ENCODE measurements around the gene UBE2G1. TPM values are rescaled to one million over a fixed set of nuclear protein-coding genes. Genes with fewer than 3 reads are reported as not detected.

UBE2G1 gene
- total RNA-seq, 1 donor: 36.2 TPM

DNA sequence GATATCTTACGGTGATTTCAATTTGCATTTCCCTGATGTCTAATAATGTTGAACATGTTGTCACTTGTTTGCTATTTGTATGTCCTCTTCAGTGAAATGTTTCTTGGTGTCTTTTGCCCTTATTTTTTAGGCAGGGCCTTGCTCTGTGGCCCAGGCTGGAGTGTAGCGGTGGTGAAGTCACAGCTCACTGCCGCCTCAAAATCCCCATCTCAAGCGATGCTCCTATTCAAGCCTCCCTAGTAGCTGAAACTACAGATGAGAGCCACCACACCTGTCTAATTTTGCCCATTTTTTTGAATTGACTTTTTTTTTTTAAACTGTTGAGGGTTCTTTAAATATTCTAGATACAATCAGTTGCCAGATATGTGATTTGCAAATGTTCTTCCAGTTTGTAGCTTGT, 8.3 kb downstream of the UBE2G1 start:
- Histone ChIP-seq H3K79me2 (ENCODE audit: insufficient read depth, low read length) (peaks cover 99% of the 10 kb centered on the region), H3K9me3 (ENCODE audit: low read depth, low read length) (no peaks in the 10 kb centered on the region), H3K27me3 (ENCODE audit: insufficient read depth, low read length) (no peaks in the 10 kb centered on the region), H3K4me3 (ENCODE audit: insufficient read depth, low read length) (no peak overlapping the region), H4K20me1 (ENCODE audit: insufficient read depth, low read length) (peaks cover 62% of the 10 kb centered on the region), H3K36me3 (ENCODE audit: insufficient read depth, low read length) (no peaks in the 10 kb centered on the region), H2AFZ (ENCODE audit: low read length) (no peak overlapping the region), H3K4me1 (ENCODE audit: insufficient read depth, low read length) (no peaks in the 10 kb centered on the region), H3K27ac (ENCODE audit: low read depth, low read length) (no peak overlapping the region), H3K4me2 (ENCODE audit: insufficient read depth, low read length) (no peak overlapping the region)
- DNase-seq (ENCODE audit: insufficient read length, low spot score, missing footprints): no peak
- TF ChIP-seq, protein P1, sequence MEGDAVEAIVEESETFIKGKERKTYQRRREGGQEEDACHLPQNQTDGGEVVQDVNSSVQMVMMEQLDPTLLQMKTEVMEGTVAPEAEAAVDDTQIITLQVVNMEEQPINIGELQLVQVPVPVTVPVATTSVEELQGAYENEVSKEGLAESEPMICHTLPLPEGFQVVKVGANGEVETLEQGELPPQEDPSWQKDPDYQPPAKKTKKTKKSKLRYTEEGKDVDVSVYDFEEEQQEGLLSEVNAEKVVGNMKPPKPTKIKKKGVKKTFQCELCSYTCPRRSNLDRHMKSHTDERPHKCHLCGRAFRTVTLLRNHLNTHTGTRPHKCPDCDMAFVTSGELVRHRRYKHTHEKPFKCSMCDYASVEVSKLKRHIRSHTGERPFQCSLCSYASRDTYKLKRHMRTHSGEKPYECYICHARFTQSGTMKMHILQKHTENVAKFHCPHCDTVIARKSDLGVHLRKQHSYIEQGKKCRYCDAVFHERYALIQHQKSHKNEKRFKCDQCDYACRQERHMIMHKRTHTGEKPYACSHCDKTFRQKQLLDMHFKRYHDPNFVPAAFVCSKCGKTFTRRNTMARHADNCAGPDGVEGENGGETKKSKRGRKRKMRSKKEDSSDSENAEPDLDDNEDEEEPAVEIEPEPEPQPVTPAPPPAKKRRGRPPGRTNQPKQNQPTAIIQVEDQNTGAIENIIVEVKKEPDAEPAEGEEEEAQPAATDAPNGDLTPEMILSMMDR (IDR thresholded peaks at IDR 0.05; ENCODE audit: extremely low read depth, low read depth, low read length): no peak

DNA sequence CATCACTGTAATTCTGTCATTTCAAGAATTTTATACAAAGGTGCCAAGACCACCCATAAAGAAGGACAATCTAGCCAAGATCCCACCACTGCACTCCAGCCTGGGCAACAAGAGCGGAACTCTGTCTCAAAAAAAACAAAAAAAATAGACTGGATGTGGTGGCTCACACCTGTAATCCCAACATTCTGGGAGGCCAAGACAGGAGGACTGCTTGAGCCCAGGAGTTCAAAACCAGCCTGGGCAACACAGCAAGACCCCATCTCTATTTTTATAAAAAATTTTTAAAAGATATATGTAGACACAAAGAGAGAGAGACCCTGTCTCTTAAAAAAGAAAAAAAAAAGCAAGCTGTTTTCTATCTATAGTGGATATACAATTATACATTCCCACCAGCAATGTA, 8.8 kb downstream of the UBE2G1 start:
- H3K27ac ChIP-seq (ENCODE audit: low read depth, low read length): no peak overlapping the region
- peaks cover 57% of the 10 kb centered on the region for H4K20me1 ChIP-seq (ENCODE audit: insufficient read depth, low read length)
- TF ChIP-seq, protein P1 (IDR thresholded peaks at IDR 0.05; ENCODE audit: extremely low read depth, low read depth, low read length): no peak
- H3K79me2 ChIP-seq (ENCODE audit: insufficient read depth, low read length): peaks cover 99% of the 10 kb centered on the region
- no peaks in the 10 kb centered on the region for H3K4me1 ChIP-seq (ENCODE audit: insufficient read depth, low read length)
- no peaks in the 10 kb centered on the region for H3K9me3 ChIP-seq (ENCODE audit: low read depth, low read length)
- DNase-seq (ENCODE audit: insufficient read length, low spot score, missing footprints): no peak
- H3K36me3 ChIP-seq (ENCODE audit: insufficient read depth, low read length): no peaks in the 10 kb centered on the region
- H2AFZ ChIP-seq (ENCODE audit: low read length): no peak overlapping the region
- no peaks in the 10 kb centered on the region for H3K27me3 ChIP-seq (ENCODE audit: insufficient read depth, low read length)
- no peak overlapping the region for H3K4me3 ChIP-seq (ENCODE audit: insufficient read depth, low read length)
- no peak overlapping the region for H3K4me2 ChIP-seq (ENCODE audit: insufficient read depth, low read length)

DNA sequence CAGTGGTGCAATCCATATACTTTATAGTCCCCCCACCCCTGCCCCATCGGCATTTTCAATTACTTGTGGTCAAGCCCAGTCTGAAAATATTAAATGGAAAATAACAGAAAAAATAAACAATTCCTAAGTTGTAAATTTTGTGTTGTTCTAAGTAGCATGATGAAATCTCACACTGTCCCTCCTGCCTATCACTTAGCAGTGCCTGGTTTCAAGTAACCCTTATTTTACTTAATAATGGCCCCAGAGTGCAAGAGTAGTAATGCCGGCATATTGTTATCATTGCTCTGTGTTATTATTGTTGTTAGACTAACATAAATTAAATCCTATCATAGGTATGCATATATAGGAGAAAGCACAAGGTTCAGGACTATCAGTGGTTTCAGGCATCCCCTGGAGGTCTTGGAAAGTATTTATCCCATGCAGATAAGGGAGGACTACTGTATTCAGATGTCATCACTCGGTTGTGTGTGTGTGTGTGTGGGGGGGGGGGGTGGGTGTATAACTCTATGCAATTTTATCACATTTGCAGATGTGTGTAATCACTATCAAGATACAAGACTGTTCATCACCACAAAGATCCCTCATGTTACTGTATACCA, 9.3 kb downstream of the UBE2G1 start:
- no peak overlapping the region for H2AFZ ChIP-seq (ENCODE audit: low read length)
- DNase-seq (ENCODE audit: insufficient read length, low spot score, missing footprints): no peak
- H3K27ac ChIP-seq (ENCODE audit: low read depth, low read length): no peak overlapping the region
- peaks cover 55% of the 10 kb centered on the region for H4K20me1 ChIP-seq (ENCODE audit: insufficient read depth, low read length)
- no peaks in the 10 kb centered on the region for H3K4me1 ChIP-seq (ENCODE audit: insufficient read depth, low read length)
- peaks cover 99% of the 10 kb centered on the region for H3K79me2 ChIP-seq (ENCODE audit: insufficient read depth, low read length)
- no peaks in the 10 kb centered on the region for H3K36me3 ChIP-seq (ENCODE audit: insufficient read depth, low read length)
- H3K4me3 ChIP-seq (ENCODE audit: insufficient read depth, low read length): no peak overlapping the region
- H3K9me3 ChIP-seq (ENCODE audit: low read depth, low read length): no peaks in the 10 kb centered on the region
- H3K4me2 ChIP-seq (ENCODE audit: insufficient read depth, low read length): no peak overlapping the region
- H3K27me3 ChIP-seq (ENCODE audit: insufficient read depth, low read length): no peaks in the 10 kb centered on the region
- TF ChIP-seq, protein P1 (IDR thresholded peaks at IDR 0.05; ENCODE audit: extremely low read depth, low read depth, low read length): no peak

DNA sequence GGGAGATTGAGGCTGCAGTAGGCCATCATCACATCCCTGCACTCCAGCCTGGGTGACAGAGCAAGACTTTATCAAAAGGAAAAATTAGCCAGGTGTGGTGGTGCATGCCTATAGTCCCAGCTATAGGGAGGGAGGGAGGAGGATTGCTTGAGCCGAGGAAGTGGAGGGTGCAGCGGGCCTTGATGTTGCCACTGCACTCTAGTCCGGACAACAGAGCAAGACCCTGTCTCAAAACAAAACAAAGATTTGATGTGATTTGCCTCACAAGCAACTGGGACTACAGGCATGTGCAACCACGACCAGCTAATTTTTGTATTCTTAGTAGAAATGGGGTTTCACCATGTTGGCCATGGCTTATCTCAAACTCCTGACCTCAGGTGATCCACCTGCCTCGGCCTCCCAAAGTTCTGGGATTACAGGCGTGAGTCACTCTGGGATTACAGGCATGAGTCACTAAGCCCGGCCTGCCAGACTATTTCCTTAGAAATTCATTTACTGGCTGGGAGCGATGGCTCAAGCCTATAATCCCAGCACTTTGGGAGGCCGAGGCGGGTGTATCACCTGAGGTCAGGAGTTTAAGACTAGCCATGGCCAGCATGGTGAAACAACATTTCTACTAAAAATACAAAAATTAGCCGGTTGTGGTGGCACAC, 11.5 kb downstream of the UBE2G1 start:
- no peaks in the 10 kb centered on the region for H3K4me1 ChIP-seq (ENCODE audit: insufficient read depth, low read length)
- no peaks in the 10 kb centered on the region for H3K27me3 ChIP-seq (ENCODE audit: insufficient read depth, low read length)
- H3K4me2 ChIP-seq (ENCODE audit: insufficient read depth, low read length): no peak overlapping the region
- TF ChIP-seq, protein P1 (IDR thresholded peaks at IDR 0.05; ENCODE audit: extremely low read depth, low read depth, low read length): no peak
- no peaks in the 10 kb centered on the region for H3K9me3 ChIP-seq (ENCODE audit: low read depth, low read length)
- no peak overlapping the region for H3K27ac ChIP-seq (ENCODE audit: low read depth, low read length)
- H3K79me2 ChIP-seq (ENCODE audit: insufficient read depth, low read length): peaks cover 98% of the 10 kb centered on the region
- no peak for DNase-seq (ENCODE audit: insufficient read length, low spot score, missing footprints)
- no peak overlapping the region for H3K4me3 ChIP-seq (ENCODE audit: insufficient read depth, low read length)
- no peaks in the 10 kb centered on the region for H3K36me3 ChIP-seq (ENCODE audit: insufficient read depth, low read length)
- H2AFZ ChIP-seq (ENCODE audit: low read length): no peak overlapping the region
- H4K20me1 ChIP-seq (ENCODE audit: insufficient read depth, low read length): peaks cover 52% of the 10 kb centered on the region

All from osteoblast (primary cell).